AG04450 (cell line): ENCODE measurements around the gene TGM2. TPM values are rescaled to one million over a fixed set of nuclear protein-coding genes. Genes with fewer than 3 reads are reported as not detected.

Source experiments
- CTCF ChIA-PET: fragments of 300-600, 350-600 bp; formaldehyde crosslinking; extraction: SDS; loops from one replicate; lab custom pipeline; 2022; ENCODE audit warnings: antibody characterized with exemption, inconsistent platforms; lab: Charles Lee
- POLR2A ChIA-PET: fragments of 350-600 bp; formaldehyde crosslinking; extraction: SDS; loops from one replicate; lab custom pipeline; 2021; ENCODE audit warnings: antibody characterized with exemption, inconsistent platforms; lab: Yijun Ruan, JAX
- DNase-seq: peaks from one replicate; pipeline ENCODE4 v3.0.0-alpha.2; 2011; ENCODE audit warnings: low read depth, low spot score
- H3K27ac ChIP-seq: one replicate; pipeline ENCODE4 v1.5.1; 2012; ENCODE audit warnings: low read depth, low read length, control low read depth
- H3K27me3 ChIP-seq: one replicate; pipeline ENCODE4 v1.6.0; 2012; ENCODE audit warnings: low read length; ENCODE audit not compliant: control insufficient read depth, insufficient read depth
- H3K4me3 ChIP-seq: 2 replicates; pipeline ENCODE4 v1.5.1; 2011; ENCODE audit warnings: mild to moderate bottlenecking, low read depth, low read length, control low read depth
- H3K9me3 ChIP-seq: 2 replicates; pipeline ENCODE4 v1.5.1; 2012; ENCODE audit warnings: low read length; ENCODE audit not compliant: control insufficient read depth, insufficient read depth
- polyA plus RNA-seq: library from polyadenylated mRNA; depleted of rRNA; stranded (reverse); fragments of >200 nt; gene quantifications from 2 replicates; pipeline ENCODE4 v1.2.3, GENCODE V29; 2011
- TF ChIP-seq, protein P1 (sequence below): IDR thresholded peaks from 2 replicates; pipeline ENCODE4 v1.5.1; 2011; ENCODE audit warnings: low read depth, low read length, control low read depth, inconsistent platforms

The TGM2 gene
- polyA plus RNA-seq, 1 experiment, result 326 TPM

DNA sequence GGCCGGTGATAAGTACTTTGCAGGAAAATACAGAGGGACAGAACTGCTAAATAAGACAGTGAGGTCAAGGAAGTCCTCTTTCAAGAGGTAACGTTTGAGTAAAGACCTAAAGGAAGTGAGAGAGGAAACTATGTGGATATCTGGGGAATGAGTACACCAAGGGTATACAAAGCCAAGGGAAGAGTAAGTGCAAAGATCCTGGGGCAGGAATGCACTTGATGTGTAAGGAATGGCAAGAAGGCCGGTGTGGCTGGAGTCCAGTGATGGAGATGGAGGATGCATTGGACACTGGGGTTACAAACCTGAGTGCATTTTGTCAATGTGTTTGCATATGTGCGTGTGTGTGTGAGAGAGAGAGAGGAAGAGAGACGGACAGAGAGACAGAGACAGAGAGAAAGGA is 32.1 kb upstream of the TGM2 start:
- TF ChIP-seq, protein P1, sequence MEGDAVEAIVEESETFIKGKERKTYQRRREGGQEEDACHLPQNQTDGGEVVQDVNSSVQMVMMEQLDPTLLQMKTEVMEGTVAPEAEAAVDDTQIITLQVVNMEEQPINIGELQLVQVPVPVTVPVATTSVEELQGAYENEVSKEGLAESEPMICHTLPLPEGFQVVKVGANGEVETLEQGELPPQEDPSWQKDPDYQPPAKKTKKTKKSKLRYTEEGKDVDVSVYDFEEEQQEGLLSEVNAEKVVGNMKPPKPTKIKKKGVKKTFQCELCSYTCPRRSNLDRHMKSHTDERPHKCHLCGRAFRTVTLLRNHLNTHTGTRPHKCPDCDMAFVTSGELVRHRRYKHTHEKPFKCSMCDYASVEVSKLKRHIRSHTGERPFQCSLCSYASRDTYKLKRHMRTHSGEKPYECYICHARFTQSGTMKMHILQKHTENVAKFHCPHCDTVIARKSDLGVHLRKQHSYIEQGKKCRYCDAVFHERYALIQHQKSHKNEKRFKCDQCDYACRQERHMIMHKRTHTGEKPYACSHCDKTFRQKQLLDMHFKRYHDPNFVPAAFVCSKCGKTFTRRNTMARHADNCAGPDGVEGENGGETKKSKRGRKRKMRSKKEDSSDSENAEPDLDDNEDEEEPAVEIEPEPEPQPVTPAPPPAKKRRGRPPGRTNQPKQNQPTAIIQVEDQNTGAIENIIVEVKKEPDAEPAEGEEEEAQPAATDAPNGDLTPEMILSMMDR, result no peak
- Histone ChIP-seq H3K9me3 (no peaks in the 10 kb centered on the region), H3K27ac (no peak overlapping the region), H3K4me3 (no peak overlapping the region), H3K27me3 (no peaks in the 10 kb centered on the region)
- CTCF ChIA-PET, result interaction anchor here (1.1 to 2.3 kb wide), 2 partner anchors 10 to 24 kb away, joined by 4 to 9 read pairs; no protein-coding TSS in a partner anchor
- POLR2A ChIA-PET, result no interaction called here
- no peak for DNase-seq

DNA sequence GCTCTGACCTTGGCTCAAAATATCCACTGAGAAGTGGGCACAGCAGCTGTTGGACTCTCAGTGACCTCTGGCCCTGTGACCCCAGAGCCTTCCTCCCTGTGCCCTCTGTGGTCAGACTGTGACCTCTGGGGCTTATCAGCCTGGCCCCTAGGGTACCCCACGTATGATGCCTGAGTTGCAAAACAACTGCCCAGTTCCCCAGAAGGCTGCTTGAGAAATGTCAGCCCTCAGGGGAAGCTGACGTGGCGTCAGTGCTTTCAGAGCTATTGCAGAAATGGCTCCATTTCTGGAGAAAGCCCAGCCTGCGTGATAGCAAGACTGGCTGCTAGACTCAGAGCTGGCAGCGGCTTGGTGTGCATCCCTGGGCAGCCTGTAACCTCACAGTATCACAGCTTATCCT is 31.5 kb upstream of the TGM2 start:
- TF ChIP-seq, protein P1, result no peak
- POLR2A ChIA-PET, result interaction anchor here (0.7 to 1.1 kb wide), 3 partner anchors 21 to 194 kb away, joined by 3 to 4 read pairs (median 3); no protein-coding TSS in a partner anchor
- H3K27ac ChIP-seq, result peak overlapping the region; percentile 78
- CTCF ChIA-PET, result interaction anchor here (1.1 kb wide), 1 partner anchor 10 kb away, joined by 4 read pairs; no protein-coding TSS in a partner anchor
- no peak overlapping the region for H3K4me3 ChIP-seq
- no peaks in the 10 kb centered on the region for H3K27me3 ChIP-seq
- H3K9me3 ChIP-seq, result no peaks in the 10 kb centered on the region
- DNase-seq, result no peak

DNA sequence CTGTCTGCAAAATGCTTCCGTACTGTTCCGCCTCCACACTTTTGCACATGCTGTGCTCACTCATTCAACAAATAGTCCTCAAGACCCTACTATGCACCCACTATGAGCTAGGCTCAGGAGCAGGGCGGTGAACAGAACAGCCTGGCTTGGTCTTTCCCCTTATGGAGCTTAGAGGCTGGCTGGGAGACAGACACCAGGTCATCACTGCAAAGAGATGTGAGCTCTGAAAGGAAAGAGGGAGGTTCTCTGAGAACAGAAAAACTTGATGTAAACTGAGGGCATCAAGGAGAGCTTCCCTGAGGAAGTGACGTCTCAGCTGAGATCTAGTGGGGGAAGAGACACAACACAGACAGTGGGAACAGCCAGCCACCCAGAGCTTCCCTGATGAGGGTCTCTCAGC is 31.0 kb upstream of the TGM2 start:
- TF ChIP-seq, protein P1, result no peak
- POLR2A ChIA-PET, result interaction anchor here (0.7 to 1.1 kb wide), 3 partner anchors 21 to 194 kb away, joined by 3 to 4 read pairs (median 3); no protein-coding TSS in a partner anchor
- Histone ChIP-seq H3K27ac (peak overlapping the region; percentile 78), H3K9me3 (no peaks in the 10 kb centered on the region), H3K4me3 (no peak overlapping the region), H3K27me3 (no peaks in the 10 kb centered on the region)
- DNase-seq, result no peak
- CTCF ChIA-PET, result no interaction called here

DNA sequence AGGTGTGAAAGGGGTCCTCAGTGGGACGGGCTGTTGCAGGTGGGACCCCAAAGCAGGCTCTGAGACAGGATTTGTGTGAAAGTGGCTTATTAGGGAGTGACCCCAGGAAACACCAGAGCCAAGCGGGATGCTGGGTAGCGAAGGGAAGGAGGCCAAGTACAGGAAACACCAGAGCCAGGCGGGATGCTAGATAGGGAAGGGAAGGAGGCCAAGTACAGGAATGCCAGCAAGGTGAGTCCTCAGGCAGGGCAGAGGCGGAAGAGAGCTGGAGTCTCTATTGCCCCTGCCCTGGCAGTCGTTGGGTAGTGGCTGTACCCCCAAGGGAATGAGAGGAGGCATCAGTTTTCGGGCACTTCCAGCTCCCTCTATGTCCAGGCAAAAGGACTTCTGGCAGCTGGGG is 30.5 kb upstream of the TGM2 start:
- no peak overlapping the region for H3K4me3 ChIP-seq
- POLR2A ChIA-PET, result no interaction called here
- CTCF ChIA-PET, result no interaction called here
- TF ChIP-seq, protein P1, result no peak
- no peaks in the 10 kb centered on the region for H3K27me3 ChIP-seq
- no peaks in the 10 kb centered on the region for H3K9me3 ChIP-seq
- H3K27ac ChIP-seq, result no peak overlapping the region
- no peak for DNase-seq

DNA sequence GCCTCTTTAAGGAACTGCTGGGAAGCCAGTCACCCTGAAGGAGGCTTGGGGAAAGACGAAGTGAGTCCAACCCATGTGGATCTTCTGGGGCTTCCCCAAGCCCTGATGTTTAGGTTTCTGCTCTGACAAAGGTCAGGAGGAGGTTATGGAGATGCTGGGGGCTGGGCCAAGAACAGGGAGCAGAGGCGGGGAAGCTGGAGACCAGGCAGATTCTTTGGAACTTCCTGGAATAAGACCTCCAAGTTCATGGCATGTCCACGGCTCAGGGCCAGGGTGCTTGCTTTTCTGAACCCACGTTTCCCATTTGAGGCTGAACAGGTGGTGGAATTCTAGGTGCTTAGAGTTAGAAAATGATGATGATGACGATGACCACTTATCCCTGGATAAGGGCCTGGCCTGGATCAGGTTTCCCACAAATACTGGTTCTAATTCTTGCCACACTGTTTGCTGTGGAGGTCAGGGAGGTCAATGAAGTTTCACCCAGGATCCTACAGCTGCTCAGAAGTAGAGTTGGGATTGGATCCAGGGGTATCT is 30.0 kb upstream of the TGM2 start:
- Histone ChIP-seq H3K27ac (no peak overlapping the region), H3K9me3 (no peaks in the 10 kb centered on the region), H3K27me3 (no peaks in the 10 kb centered on the region), H3K4me3 (no peak overlapping the region)
- ChIA-PET CTCF (interaction anchor here (1.0 kb wide), 1 partner anchor 23 kb away, joined by 3 read pairs; no protein-coding TSS in a partner anchor), POLR2A (no interaction called here)
- TF ChIP-seq, protein P1, result no peak
- no peak for DNase-seq
